ENCODE results near the gene COTL1. TPM values are rescaled to one million over a fixed set of nuclear protein-coding genes. Genes with fewer than 3 reads are reported as not detected.
A peak's percentile ranks its signal among the peaks of the same experiment; 100 is the strongest.

COTL1 gene
- total RNA-seq, 4 donors from 2014 or later: 19.1 to 66.9 (median 29.4) TPM

GRCh38 chr16:84617041-84617790 is 662 bp downstream of the COTL1 start:
- Histone ChIP-seq H3K4me1 (no peaks in the 10 kb centered on the region), H3K27ac (peak overlapping the region; percentile 62 to 81), H3K4me3 (peak overlapping the region; percentile 50 to 77), H3K27me3 (no peaks in the 10 kb centered on the region), H3K36me3 (no peaks in the 10 kb centered on the region), H3K9me3 (no peaks in the 10 kb centered on the region)
- no peak for TF ChIP-seq CTCF (IDR thresholded peaks at IDR 0.05)
- no peak for TF ChIP-seq POLR2A (IDR thresholded peaks at IDR 0.05)
- intact Hi-C loops (cut with DNase I; ENCODE audit: low total_unique reads): no loop called here
- peak; percentile 40 to 44 for DNase-seq

GRCh38 chr16:84616515-84616914 is 1.4 kb downstream of the COTL1 start:
- TF ChIP-seq POLR2A (IDR thresholded peaks at IDR 0.05): no peak
- TF ChIP-seq CTCF (IDR thresholded peaks at IDR 0.05): no peak
- peak overlapping the region; percentile 50 to 77 for H3K4me3 ChIP-seq
- no peaks in the 10 kb centered on the region for H3K36me3 ChIP-seq
- H3K4me1 ChIP-seq: no peaks in the 10 kb centered on the region
- H3K9me3 ChIP-seq: no peaks in the 10 kb centered on the region
- DNase-seq: no peak
- H3K27me3 ChIP-seq: no peaks in the 10 kb centered on the region
- peak overlapping the region in 1 of 2 donors; percentile 62 for H3K27ac ChIP-seq
- intact Hi-C loops (cut with DNase I; ENCODE audit: low total_unique reads): no loop called here

GRCh38 chr16:84614968-84615813 is 2.7 kb downstream of the COTL1 start:
- intact Hi-C loops (cut with DNase I; ENCODE audit: low total_unique reads): no loop called here
- no peak for TF ChIP-seq POLR2A (IDR thresholded peaks at IDR 0.05)
- TF ChIP-seq CTCF (IDR thresholded peaks at IDR 0.05): no peak
- Histone ChIP-seq H3K27ac (peak overlapping the region; percentile 77 to 86), H3K36me3 (no peaks in the 10 kb centered on the region), H3K4me3 (no peak overlapping the region), H3K4me1 (peaks cover 0 to 7% of the 10 kb centered on the region in 2 donors), H3K9me3 (no peaks in the 10 kb centered on the region), H3K27me3 (no peaks in the 10 kb centered on the region)
- DNase-seq: no peak

GRCh38 chr16:84614623-84614967 is 3.3 kb downstream of the COTL1 start:
- Histone ChIP-seq H3K4me1 (peaks cover 0 to 7% of the 10 kb centered on the region in 2 donors), H3K9me3 (no peaks in the 10 kb centered on the region), H3K36me3 (no peaks in the 10 kb centered on the region), H3K27ac (peak overlapping the region; percentile 77 to 86), H3K4me3 (no peak overlapping the region), H3K27me3 (no peaks in the 10 kb centered on the region)
- no peak for TF ChIP-seq CTCF (IDR thresholded peaks at IDR 0.05)
- no peak for TF ChIP-seq POLR2A (IDR thresholded peaks at IDR 0.05)
- DNase-seq: no peak
- intact Hi-C loops (cut with DNase I; ENCODE audit: low total_unique reads): no loop called here

GRCh38 chr16:84614073-84614459 is 3.8 kb downstream of the COTL1 start:
- Histone ChIP-seq H3K4me3 (no peak overlapping the region), H3K36me3 (no peaks in the 10 kb centered on the region), H3K4me1 (peaks cover 0 to 7% of the 10 kb centered on the region in 2 donors), H3K27me3 (no peaks in the 10 kb centered on the region), H3K27ac (peak overlapping the region; percentile 77 to 86), H3K9me3 (no peaks in the 10 kb centered on the region)
- TF ChIP-seq CTCF (IDR thresholded peaks at IDR 0.05) (no peak), POLR2A (IDR thresholded peaks at IDR 0.05) (no peak)
- DNase-seq: peak; percentile 75 to 76
- intact Hi-C loops (cut with DNase I; ENCODE audit: low total_unique reads): no loop called here
